ENCODE measurements around the gene HIPK1. TPM values are rescaled to one million over a fixed set of nuclear protein-coding genes. Genes with fewer than 3 reads are reported as not detected.
A peak's percentile ranks its signal among the peaks of the same experiment; 100 is the strongest.

HIPK1 gene
- total RNA-seq, 1 donor from 2014 or later: 41.3 TPM

DNA sequence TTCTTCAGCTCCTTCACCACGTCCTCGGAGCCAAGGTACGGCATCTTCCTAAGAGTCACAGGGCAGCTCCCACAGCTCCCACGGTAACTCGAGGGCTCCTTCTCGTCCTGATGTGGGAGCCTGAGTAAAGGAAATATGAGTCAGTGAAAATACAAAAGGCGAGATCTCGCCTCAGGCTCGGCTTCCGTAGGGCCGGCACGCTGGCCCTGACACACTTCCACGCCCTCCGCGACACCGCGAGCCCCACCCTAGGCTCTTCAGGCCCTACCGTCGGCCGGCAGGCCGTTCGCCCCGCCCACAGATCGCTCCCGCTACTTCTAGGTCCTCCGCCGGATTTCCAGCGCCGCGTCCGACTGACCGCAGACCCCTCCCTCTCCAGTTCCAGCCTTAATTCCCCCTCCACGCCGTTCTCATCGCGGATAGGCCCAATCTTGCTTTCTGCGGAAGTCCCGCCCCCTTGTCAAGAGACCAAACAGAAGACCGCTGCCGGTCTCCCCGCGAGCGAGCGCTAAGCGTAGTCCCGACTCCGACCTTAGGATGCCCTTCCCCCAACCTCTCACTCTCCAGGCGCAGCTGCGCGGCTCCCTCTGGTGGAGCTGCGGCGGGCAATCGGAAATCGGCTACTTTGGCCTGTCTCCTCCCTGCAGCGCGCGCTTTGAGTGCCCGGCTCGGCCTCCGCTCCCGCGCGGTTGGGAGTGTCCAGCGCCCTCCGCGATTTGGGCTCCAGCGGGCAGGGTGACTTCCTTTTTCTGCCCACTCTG, 24.3 kb upstream of the HIPK1 start, which contains the start of the genes AP4B1 and DCLRE1B:
TSS of gene AP4B1 (minus strand) at position 126 of the 761 bp plus-strand sequence. CDS start at position 44, 82 bp downstream.
TSS of gene DCLRE1B (plus strand) at position 653 of the 761 bp plus-strand sequence. CDS start 261 bp downstream, outside the sequence.
- H3K4me1 Mint-ChIP-seq: peaks cover 19% of the 10 kb centered on the region
- peaks cover 27% of the 10 kb centered on the region for H3K79me2 ChIP-seq (ENCODE audit: low read depth)
- H3K4me2 ChIP-seq: peak within 1 kb of the TSS; percentile 93
- peaks cover 7% of the 10 kb centered on the region for H3K36me3 Mint-ChIP-seq
- H3K27me3 ChIP-seq: no peaks in the 10 kb centered on the region
- no peaks in the 10 kb centered on the region for H4K20me1 ChIP-seq (ENCODE audit: low read depth)
- peak within 1 kb of the TSS; percentile 97 for H2AFZ ChIP-seq (replicated peaks)
- peak; percentile 100 for DNase-seq (ENCODE audit: low spot score)
- peak within 1 kb of the TSS; percentile 46 for H3K27ac ChIP-seq
- H3K4me3 ChIP-seq: peak within 1 kb of the TSS; percentile 78
- peaks cover 9% of the 10 kb centered on the region for H3K4me1 ChIP-seq
- H3F3A ChIP-seq (ENCODE audit: low read depth): peaks cover 17% of the 10 kb centered on the region
- peaks cover 6% of the 10 kb centered on the region for H3K27me3 Mint-ChIP-seq (ENCODE audit: insufficient read depth, low read depth)
- H3K4me3 Mint-ChIP-seq: peak within 1 kb of the TSS; percentile 97
- peak within 1 kb of the TSS; percentile 70 for H3K27ac Mint-ChIP-seq
- no peak for TF ChIP-seq EZH2phosphoT487 (IDR thresholded peaks at IDR 0.05)
- TF ChIP-seq EZH2 (IDR thresholded peaks at IDR 0.05): no peak
- TF ChIP-seq, protein P1, sequence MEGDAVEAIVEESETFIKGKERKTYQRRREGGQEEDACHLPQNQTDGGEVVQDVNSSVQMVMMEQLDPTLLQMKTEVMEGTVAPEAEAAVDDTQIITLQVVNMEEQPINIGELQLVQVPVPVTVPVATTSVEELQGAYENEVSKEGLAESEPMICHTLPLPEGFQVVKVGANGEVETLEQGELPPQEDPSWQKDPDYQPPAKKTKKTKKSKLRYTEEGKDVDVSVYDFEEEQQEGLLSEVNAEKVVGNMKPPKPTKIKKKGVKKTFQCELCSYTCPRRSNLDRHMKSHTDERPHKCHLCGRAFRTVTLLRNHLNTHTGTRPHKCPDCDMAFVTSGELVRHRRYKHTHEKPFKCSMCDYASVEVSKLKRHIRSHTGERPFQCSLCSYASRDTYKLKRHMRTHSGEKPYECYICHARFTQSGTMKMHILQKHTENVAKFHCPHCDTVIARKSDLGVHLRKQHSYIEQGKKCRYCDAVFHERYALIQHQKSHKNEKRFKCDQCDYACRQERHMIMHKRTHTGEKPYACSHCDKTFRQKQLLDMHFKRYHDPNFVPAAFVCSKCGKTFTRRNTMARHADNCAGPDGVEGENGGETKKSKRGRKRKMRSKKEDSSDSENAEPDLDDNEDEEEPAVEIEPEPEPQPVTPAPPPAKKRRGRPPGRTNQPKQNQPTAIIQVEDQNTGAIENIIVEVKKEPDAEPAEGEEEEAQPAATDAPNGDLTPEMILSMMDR (IDR thresholded peaks at IDR 0.05): peak; percentile 55
- H3K9ac ChIP-seq: peak within 1 kb of the TSS; percentile 58
- H3K9me3 Mint-ChIP-seq: no peaks in the 10 kb centered on the region
- no peaks in the 10 kb centered on the region for H3K9me3 ChIP-seq (ENCODE audit: low read depth)
- H3K36me3 ChIP-seq: no peaks in the 10 kb centered on the region

DNA sequence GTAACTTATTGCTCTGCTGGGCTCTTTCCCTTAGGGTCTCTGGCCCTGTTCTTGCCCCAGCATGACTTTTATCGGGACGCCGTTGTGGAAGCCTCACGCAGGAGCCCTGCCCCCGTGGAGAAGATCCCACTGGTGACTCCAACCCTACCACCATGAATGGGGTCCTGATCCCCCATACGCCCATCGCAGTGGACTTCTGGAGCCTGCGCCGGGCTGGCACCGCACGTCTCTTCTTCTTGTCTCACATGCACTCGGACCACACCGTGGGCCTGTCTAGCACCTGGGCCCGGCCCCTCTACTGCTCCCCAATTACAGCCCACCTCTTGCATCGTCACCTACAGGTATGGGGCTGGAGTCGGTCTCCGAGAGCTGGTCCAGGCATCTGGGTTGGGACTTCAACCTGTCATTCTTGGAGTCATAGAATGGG, 23.7 kb upstream of the HIPK1 start:
- peak overlapping the region; percentile 97 for H2AFZ ChIP-seq (replicated peaks)
- H3K9me3 Mint-ChIP-seq: no peaks in the 10 kb centered on the region
- peak overlapping the region; percentile 93 for H3K4me2 ChIP-seq
- H3K27me3 Mint-ChIP-seq (ENCODE audit: insufficient read depth, low read depth): peaks cover 6% of the 10 kb centered on the region
- TF ChIP-seq, protein P1 (IDR thresholded peaks at IDR 0.05): no peak
- TF ChIP-seq EZH2 (IDR thresholded peaks at IDR 0.05): no peak
- TF ChIP-seq EZH2phosphoT487 (IDR thresholded peaks at IDR 0.05): no peak
- peak overlapping the region; percentile 78 for H3K4me3 ChIP-seq
- H3K4me1 Mint-ChIP-seq: peaks cover 19% of the 10 kb centered on the region
- peak; percentile 63 for DNase-seq (ENCODE audit: low spot score)
- no peaks in the 10 kb centered on the region for H3K27me3 ChIP-seq
- H3K9ac ChIP-seq: peak overlapping the region; percentile 58
- H3F3A ChIP-seq (ENCODE audit: low read depth): peaks cover 17% of the 10 kb centered on the region
- H3K36me3 ChIP-seq: no peaks in the 10 kb centered on the region
- peak overlapping the region; percentile 97 for H3K4me3 Mint-ChIP-seq
- H3K79me2 ChIP-seq (ENCODE audit: low read depth): peaks cover 27% of the 10 kb centered on the region
- no peaks in the 10 kb centered on the region for H3K9me3 ChIP-seq (ENCODE audit: low read depth)
- peak overlapping the region; percentile 70 for H3K27ac Mint-ChIP-seq
- peaks cover 7% of the 10 kb centered on the region for H3K36me3 Mint-ChIP-seq
- no peaks in the 10 kb centered on the region for H4K20me1 ChIP-seq (ENCODE audit: low read depth)
- H3K4me1 ChIP-seq: peaks cover 9% of the 10 kb centered on the region
- peak overlapping the region; percentile 43 for H3K27ac ChIP-seq

DNA sequence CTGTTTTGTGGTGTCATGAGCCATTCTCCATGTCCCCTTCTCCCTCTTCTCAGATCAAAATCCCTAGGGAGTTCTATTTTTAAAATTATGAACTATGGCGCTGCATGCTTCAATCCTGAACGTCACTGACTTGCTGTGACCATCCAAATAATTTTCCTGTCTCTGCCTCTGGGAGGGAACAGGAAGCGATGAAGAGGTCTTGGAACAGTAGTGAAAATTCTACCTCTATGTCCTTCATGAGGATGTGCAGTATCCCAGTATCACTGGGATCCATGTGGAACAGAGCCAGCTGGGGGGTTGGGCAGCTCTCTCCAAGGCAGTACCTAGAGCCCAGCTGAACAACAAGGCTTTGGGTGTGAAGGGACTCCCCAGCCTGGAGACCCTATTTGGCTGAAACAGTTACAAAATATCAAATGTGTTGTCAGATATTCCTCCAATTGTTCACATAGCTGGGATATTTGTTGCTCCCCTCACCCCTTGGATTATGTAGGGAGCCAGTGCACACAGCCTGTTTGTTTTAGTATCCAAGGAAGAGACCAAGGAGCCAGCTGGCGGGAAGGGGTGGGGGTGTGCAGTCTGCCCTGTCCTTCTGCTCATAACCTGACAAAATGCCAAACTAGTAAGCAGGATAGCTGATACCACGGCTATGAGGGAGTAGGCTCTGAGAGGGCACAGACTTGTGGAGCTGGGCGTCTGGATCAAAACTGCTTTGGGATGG, 16.4 kb upstream of the HIPK1 start:
- no peak for DNase-seq (ENCODE audit: low spot score)
- H3K4me1 ChIP-seq: peaks cover 8% of the 10 kb centered on the region
- H4K20me1 ChIP-seq (ENCODE audit: low read depth): no peaks in the 10 kb centered on the region
- no peaks in the 10 kb centered on the region for H3K79me2 ChIP-seq (ENCODE audit: low read depth)
- no peak overlapping the region for H3K27ac ChIP-seq
- H3K36me3 ChIP-seq: peaks cover 4% of the 10 kb centered on the region
- TF ChIP-seq EZH2 (IDR thresholded peaks at IDR 0.05) (no peak), EZH2phosphoT487 (IDR thresholded peaks at IDR 0.05) (no peak)
- TF ChIP-seq, protein P1 (IDR thresholded peaks at IDR 0.05): no peak
- Mint-ChIP-seq H3K9me3 (no peaks in the 10 kb centered on the region), H3K27me3 (ENCODE audit: insufficient read depth, low read depth) (peaks cover 2% of the 10 kb centered on the region), H3K4me3 (no peak overlapping the region), H3K36me3 (peaks cover 10% of the 10 kb centered on the region), H3K4me1 (peaks cover 3% of the 10 kb centered on the region), H3K27ac (no peak overlapping the region)
- H2AFZ ChIP-seq (replicated peaks): no peak overlapping the region
- H3K9ac ChIP-seq: no peak overlapping the region
- H3K4me3 ChIP-seq: no peak overlapping the region
- H3K4me2 ChIP-seq: no peak overlapping the region
- H3F3A ChIP-seq (ENCODE audit: low read depth): peaks cover 6% of the 10 kb centered on the region
- no peaks in the 10 kb centered on the region for H3K27me3 ChIP-seq
- H3K9me3 ChIP-seq (ENCODE audit: low read depth): no peaks in the 10 kb centered on the region
